ENCODE measurements around the gene ADGRD2.

ADGRD2 gene

DNA sequence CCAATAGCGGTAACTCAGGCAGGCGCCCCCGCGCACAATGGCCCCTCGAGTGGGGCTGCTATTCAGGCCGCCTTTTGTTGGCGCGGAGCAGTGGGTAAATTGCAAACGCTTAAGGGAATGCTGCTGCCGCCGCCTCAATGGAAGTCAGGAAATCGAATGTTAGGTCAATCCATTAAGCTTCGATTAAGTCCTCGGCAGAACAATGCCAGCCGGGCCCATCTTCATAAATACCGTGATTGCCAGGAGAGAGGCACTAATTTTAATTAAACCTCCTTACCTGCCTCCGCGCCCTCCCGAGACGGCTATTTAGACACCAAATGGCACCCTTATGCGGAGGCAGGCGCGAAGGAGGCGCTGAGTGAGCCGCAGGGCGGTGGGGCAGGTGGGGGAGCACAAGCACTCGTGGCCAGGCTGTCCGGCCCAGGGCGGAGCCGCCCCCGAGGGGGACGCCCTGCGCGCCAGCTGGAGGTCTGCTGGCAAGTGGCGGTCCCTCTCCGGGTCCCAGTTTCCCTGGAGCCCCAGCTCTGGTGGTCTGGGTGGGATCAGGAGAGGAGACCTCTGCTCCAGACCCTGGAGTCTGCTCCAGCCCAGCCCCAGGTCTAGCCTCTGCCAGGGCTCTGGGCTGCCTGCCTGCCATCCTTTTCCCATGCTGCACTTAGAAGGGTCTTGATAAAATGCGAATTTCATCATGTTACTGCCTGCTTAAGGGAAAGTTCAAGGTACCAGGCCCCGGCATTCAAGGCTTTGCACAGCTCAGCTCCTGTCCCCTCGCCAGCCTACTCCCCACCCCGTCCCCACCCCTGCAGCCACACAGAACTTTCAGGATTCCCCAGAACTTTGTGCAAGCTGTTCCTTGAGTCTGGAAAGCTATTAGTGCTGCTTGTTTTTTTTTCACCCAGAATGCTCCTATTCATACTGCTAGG is 37.3 kb downstream of the ADGRD2 start:
- CTCF ChIA-PET, result no interaction called here
- H3K27me3 Mint-ChIP-seq, result peaks cover 18% of the 10 kb centered on the region
- no peak for DNase-seq
- H3K4me1 Mint-ChIP-seq, result no peaks in the 10 kb centered on the region
- no peak overlapping the region for H3K4me3 Mint-ChIP-seq
- no peaks in the 10 kb centered on the region for H3K9me3 Mint-ChIP-seq
- no peaks in the 10 kb centered on the region for H3K36me3 Mint-ChIP-seq
- peak overlapping the region; percentile 52 for H3K27ac Mint-ChIP-seq

DNA sequence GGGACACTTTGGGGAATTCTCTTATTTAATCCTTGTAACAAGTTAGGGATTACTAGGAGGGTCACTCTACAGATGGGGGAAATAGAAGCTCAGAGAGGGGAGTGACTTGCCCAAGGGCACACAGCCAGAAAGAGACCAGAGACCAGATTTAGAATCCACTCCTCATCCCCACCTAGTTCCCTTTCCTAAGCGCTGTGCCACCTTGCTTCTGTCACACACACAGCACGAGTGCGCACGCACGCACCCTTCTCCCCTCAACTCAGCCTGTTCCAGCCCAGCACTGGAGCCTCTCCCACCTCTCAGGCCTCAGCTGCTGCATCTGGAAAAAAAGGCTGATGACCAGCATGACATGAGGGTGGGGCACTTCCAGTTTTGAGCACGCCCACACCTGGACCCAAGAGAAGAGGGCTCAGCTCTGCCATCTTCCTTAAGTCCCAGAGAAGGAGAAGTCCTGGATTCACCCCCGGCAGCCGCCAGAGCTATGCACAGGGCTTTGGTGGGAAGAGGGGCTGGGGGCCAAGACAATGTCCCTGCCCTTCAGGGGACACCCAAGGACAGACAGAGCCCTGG is 38.5 kb downstream of the ADGRD2 start:
- Mint-ChIP-seq H3K27ac (no peak overlapping the region), H3K4me3 (no peak overlapping the region), H3K36me3 (no peaks in the 10 kb centered on the region), H3K27me3 (peaks cover 16% of the 10 kb centered on the region), H3K4me1 (no peaks in the 10 kb centered on the region), H3K9me3 (no peaks in the 10 kb centered on the region)
- CTCF ChIA-PET, result no interaction called here
- DNase-seq, result no peak

DNA sequence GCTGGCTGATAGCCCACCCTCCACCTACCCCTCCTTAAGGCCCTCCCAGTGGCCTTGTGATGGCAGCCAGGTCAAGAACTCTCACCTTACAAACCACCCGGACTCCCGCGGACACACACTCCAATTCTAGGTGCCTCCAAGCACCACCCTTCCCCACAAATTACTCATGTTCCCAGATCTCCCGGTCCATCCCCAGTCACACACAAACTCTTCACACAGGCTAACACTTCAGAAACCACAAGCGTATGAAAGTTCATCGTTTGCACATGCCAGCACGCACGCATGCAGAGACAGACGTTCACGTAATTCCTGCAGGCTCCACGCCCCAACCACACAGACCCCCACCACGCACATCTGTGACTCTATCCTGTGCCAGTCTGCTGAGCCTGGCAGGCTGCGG is 39.0 kb downstream of the ADGRD2 start:
- Mint-ChIP-seq H3K4me3 (no peak overlapping the region), H3K27ac (no peak overlapping the region), H3K9me3 (no peaks in the 10 kb centered on the region), H3K4me1 (no peaks in the 10 kb centered on the region), H3K27me3 (peaks cover 14% of the 10 kb centered on the region), H3K36me3 (no peaks in the 10 kb centered on the region)
- CTCF ChIA-PET, result no interaction called here
- DNase-seq, result no peak

DNA sequence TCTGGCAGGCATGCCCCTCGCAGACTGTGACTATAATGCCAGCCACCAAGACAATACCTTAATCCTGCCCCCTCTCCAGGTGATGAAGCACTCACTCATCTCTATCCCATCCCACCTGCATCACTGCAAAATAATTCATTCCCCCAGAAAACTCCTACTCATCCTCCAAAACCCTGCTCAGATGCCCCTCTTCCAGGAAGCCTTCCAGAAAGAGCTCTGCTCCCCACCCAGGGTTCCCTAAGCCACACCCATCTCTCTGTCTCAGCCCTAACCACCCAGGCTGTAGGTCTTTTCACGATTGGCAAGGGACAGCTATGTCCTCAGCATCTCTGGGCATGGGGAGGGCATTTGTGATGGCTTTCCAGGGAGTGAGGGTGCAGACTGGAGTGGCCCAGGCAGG is 39.8 kb downstream of the ADGRD2 start:
- Mint-ChIP-seq H3K36me3 (no peaks in the 10 kb centered on the region), H3K27ac (no peak overlapping the region), H3K4me3 (no peak overlapping the region), H3K9me3 (no peaks in the 10 kb centered on the region), H3K27me3 (peaks cover 13% of the 10 kb centered on the region), H3K4me1 (no peaks in the 10 kb centered on the region)
- no peak for DNase-seq
- CTCF ChIA-PET, result no interaction called here

DNA sequence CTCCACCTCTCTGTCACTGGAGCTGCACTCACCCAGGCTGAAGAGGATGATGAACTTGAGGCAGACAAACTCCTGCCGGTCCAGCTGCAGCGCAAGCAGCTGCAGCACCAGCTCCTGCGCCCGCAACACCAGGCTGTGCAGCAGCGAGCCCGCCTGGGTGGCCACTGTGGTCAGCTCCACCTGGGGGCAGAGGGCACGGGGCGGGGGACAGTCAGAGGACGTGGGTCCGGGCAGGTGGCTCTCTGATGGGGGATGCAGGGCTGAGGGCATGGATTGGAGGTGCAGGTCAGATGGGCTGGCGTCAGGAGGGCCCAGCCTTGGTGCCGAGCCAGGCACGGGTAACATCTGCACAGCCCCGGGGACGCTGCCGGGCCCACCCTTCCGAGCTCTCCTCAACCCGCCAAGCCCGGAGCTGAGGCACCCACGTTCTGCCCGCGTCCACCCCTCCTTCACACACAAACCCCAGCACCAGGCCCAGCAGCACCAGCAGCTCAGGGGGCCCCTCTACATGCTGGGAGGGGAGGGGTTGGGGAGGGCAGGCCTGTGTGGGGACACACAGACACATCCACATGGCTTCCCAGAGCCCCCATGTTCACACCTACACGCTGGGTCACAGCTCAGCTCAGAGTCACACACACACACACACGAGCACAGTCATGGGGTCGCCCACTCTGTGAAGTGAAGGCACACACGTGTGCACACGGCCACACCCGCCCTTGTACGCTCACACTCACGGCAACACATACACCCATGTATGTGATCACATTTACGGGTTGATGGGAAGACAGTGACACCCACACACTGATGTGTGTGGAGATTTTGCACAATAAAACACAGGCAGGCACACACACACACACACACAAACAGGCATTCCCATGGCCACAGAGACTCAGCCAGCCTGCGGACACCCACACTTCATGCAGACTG is 41.1 kb downstream of the ADGRD2 start:
- Mint-ChIP-seq H3K27ac (no peak overlapping the region), H3K9me3 (no peaks in the 10 kb centered on the region), H3K36me3 (no peaks in the 10 kb centered on the region), H3K4me3 (no peak overlapping the region), H3K27me3 (peaks cover 7% of the 10 kb centered on the region), H3K4me1 (peaks cover 10% of the 10 kb centered on the region)
- CTCF ChIA-PET, result no interaction called here
- no peak for DNase-seq

DNA sequence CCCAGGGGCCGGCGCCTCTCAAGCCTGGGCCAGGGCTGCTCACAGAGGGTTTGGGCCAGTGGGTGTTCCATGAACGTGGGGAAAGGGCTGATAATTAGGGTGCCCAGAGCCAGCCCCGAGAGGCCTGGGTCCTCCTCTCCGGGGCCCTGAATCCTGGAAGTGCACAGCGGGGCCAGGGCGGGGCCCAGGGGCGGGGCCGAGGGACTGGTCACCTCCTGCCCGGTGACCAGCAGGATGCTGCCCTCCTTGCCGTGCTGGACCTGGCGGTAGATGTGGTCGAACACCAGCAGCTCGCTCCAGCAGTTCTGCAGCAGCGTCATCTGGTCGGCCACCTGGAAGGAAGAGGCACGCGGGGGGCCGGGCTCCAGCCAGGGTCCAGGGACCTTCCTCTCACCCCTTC is 42.6 kb downstream of the ADGRD2 start:
- no peaks in the 10 kb centered on the region for H3K9me3 Mint-ChIP-seq
- H3K4me1 Mint-ChIP-seq, result peaks cover 16% of the 10 kb centered on the region
- H3K27ac Mint-ChIP-seq, result no peak overlapping the region
- CTCF ChIA-PET, result no interaction called here
- DNase-seq, result no peak
- H3K27me3 Mint-ChIP-seq, result peaks cover 7% of the 10 kb centered on the region
- H3K4me3 Mint-ChIP-seq, result no peak overlapping the region
- no peaks in the 10 kb centered on the region for H3K36me3 Mint-ChIP-seq

DNA sequence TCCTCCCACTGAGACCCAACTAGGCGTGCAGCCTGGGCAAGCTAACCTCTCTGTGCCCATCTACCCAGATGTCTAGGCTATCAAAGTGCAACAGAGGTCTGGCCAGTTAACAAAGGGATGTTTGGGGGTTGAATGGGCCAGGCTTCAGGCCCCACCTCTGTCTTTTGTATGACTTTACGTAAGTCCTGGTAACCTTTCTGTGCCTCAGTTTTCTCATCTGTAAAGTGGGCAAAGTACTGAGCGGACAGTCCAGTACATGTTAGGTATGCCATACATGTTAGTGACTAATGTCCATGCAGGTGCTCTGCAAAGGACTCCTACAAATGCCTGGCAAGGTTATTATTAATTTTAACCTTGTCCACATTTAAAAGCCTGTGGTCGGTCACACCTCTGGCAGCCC is 43.0 kb downstream of the ADGRD2 start:
- CTCF ChIA-PET, result no interaction called here
- H3K9me3 Mint-ChIP-seq, result no peaks in the 10 kb centered on the region

DNA sequence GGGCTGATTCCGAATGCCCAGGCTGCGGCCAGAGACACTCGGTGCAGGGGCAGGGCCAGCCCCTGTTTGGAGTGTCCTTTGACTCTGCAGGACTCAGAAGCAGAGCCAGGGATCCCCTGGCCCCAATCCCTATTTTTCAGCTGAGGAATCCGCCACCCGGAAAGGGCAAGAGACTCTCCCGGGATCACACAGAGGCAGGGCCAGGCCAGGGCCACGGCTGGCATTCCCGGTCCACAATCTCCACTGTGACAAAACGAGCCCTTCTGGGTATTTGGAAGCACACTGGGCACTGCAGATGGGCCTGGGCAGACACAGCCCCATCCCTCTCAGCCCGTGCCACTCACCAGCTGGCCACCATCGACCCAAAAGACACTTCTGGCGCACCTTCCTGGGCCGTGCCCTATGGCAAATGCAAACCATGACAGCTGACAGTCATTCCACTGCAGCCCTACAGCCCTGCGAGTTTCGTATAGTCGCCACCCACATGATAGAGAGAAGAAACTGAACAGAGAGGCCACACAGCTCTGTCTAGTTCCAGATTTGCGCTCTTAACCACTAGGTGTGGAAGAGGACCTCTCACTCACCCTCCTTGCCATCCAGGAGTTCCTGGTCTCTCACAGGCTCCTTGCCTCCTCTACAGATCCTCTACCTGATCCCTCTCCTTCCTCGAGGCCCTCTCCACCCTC is 43.7 kb downstream of the ADGRD2 start:
- no peaks in the 10 kb centered on the region for H3K36me3 Mint-ChIP-seq
- no peak overlapping the region for H3K4me3 Mint-ChIP-seq
- peaks cover 16% of the 10 kb centered on the region for H3K4me1 Mint-ChIP-seq
- CTCF ChIA-PET, result no interaction called here
- no peak for DNase-seq
- no peaks in the 10 kb centered on the region for H3K9me3 Mint-ChIP-seq
- no peak overlapping the region for H3K27ac Mint-ChIP-seq
- H3K27me3 Mint-ChIP-seq, result peaks cover 3% of the 10 kb centered on the region

More for the DNA sequence above, 43.0 kb downstream of the ADGRD2 start:
- no peak overlapping the region for H3K27ac Mint-ChIP-seq
- H3K4me3 Mint-ChIP-seq, result no peak overlapping the region
- peaks cover 5% of the 10 kb centered on the region for H3K27me3 Mint-ChIP-seq
- H3K4me1 Mint-ChIP-seq, result peaks cover 16% of the 10 kb centered on the region
- DNase-seq, result no peak
- no peaks in the 10 kb centered on the region for H3K36me3 Mint-ChIP-seq

DNA sequence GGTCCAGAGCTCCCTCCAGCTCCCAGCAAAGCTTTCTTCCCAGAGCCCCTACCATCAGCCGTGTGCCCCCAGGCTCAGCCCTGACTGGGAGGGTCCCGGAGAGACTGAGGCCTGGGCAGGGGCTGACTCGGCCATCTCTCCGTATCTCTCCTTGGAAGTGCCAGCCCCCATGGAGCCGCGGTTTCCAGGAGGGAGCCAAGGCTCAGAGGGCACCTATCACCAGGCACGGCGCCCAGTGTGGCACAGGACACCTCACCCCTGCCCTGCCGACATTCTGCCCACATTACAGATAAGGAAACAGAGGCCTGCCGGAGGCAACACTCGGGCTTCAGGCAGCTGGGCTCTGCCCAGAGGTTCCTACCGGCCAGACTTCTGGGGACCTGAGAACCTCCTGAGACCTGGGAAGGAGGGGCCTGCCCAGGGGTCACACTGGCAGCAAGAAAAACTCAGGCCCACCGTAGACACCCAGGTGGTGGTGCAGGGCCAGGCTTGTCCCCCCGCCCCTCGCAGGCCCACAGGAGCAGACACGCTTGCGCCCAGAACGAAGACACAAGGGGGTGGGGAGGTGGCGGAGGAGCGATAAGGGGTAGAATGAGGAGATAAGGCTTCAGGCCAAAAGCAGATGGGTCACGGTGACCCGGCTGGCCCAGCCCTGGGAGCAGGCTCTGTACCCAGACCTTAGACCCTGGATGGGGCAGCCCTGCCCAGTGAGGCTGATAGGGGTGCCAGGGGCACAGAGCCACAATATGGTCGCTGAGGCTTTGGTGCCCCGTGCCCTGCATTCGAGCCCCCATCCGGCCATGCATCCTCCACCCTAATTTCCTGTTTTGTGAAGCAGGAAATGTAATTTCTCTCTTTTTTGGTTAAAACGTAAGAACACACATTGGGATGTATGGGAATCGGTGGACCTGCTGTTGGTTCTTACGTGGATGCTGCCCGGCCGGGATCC is 45.1 kb downstream of the ADGRD2 start:
- DNase-seq, result peak; percentile 32
- Mint-ChIP-seq H3K36me3 (no peaks in the 10 kb centered on the region), H3K9me3 (no peaks in the 10 kb centered on the region), H3K4me1 (peaks cover 16% of the 10 kb centered on the region), H3K27me3 (peaks cover 3% of the 10 kb centered on the region), H3K4me3 (peak overlapping the region; percentile 13), H3K27ac (peak overlapping the region; percentile 84)
- CTCF ChIA-PET, result no interaction called here

DNA sequence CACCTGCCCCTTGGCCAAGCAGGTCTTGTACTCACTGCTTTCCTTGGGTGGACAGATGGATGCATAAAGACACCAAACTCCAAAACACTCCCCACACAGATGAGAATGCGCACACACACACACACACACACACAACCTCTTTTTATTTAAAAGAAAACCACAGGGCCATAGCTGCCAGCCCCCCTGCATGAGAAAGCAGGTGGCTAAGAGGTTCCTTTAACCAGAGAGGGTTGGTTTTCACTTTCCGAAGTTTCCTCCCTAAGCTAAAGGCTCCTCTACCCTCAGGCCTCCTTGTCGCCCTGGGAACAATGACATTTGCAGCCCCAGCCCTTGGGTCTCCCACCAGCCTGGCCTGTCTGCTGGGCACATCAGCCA is 45.8 kb downstream of the ADGRD2 start:
- H3K9me3 Mint-ChIP-seq, result no peaks in the 10 kb centered on the region
- peaks cover 16% of the 10 kb centered on the region for H3K4me1 Mint-ChIP-seq
- DNase-seq, result no peak
- H3K4me3 Mint-ChIP-seq, result peak overlapping the region; percentile 13
- CTCF ChIA-PET, result no interaction called here
- no peaks in the 10 kb centered on the region for H3K36me3 Mint-ChIP-seq
- peak overlapping the region; percentile 84 for H3K27ac Mint-ChIP-seq
- H3K27me3 Mint-ChIP-seq, result peaks cover 9% of the 10 kb centered on the region

DNA sequence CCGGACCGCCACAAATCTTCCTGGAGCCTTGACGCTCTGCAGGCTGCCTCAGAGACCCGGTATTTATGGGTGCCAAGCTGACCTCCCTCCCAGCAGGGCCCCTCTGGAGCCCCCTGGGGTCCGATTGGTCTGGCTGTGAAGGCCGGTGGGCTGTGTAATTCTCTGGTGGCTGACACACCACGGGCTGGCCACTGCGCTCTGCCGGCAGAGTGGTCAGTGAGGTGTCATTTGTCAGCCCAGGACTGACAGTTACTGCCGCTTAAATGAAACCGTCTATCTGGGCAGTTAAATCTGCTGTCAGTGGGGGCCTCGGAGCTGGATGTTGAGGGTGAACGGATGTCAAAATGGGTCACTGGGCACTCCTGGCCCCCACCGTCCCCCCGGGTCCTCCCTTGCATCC is 46.2 kb downstream of the ADGRD2 start:
- CTCF ChIA-PET, result no interaction called here
- H3K4me1 Mint-ChIP-seq, result peaks cover 16% of the 10 kb centered on the region
- H3K27me3 Mint-ChIP-seq, result peaks cover 13% of the 10 kb centered on the region
- H3K36me3 Mint-ChIP-seq, result no peaks in the 10 kb centered on the region
- no peak for DNase-seq
- H3K9me3 Mint-ChIP-seq, result no peaks in the 10 kb centered on the region
- H3K4me3 Mint-ChIP-seq, result no peak overlapping the region
- H3K27ac Mint-ChIP-seq, result peak overlapping the region; percentile 84

DNA sequence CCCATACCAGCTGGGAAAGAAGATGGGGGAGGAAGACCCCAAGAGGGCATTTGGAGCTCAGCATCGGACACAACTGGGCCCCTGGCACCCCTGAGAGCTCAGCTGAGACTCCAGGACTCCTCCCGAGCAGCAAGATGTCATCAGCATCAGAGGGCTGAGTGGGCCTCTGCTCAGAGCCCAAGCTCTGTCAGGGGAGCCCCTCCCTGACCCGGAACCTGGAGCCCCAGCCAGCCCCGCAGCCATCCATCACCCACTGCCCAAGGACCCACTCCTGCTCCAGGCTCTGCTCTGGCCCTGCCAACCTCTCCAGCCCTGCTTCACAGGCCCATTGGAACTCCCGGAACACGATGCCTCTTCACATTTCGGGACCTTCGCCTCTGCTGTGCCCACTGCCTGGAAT is 47.2 kb downstream of the ADGRD2 start:
- no peak overlapping the region for H3K4me3 Mint-ChIP-seq
- no peak for DNase-seq
- peaks cover 16% of the 10 kb centered on the region for H3K4me1 Mint-ChIP-seq
- H3K27ac Mint-ChIP-seq, result peak overlapping the region; percentile 66
- H3K36me3 Mint-ChIP-seq, result no peaks in the 10 kb centered on the region
- no peaks in the 10 kb centered on the region for H3K9me3 Mint-ChIP-seq
- H3K27me3 Mint-ChIP-seq, result peaks cover 23% of the 10 kb centered on the region
- CTCF ChIA-PET, result no interaction called here

DNA sequence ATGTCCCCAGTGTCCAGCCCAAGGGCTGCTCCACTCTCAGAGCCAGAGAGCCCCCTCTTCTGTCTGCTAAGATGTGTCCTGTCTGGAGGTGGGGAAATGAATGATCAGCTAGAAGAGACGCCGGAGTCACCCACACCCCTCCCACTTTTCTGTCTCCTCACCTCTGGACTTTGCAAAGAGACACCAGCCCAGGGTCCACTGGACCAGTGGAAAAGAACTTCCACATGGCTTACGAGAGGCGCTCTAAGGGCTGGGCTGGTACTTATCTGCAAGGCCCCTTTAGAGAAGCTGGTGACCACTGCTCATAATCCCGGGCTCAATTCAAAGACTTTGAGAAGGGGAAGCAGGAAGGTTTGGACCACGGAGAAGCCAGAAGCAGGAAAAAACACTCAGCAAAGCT is 47.8 kb downstream of the ADGRD2 start:
- H3K9me3 Mint-ChIP-seq, result no peaks in the 10 kb centered on the region
- H3K4me1 Mint-ChIP-seq, result peaks cover 16% of the 10 kb centered on the region
- no peaks in the 10 kb centered on the region for H3K36me3 Mint-ChIP-seq
- no peak overlapping the region for H3K4me3 Mint-ChIP-seq
- CTCF ChIA-PET, result no interaction called here
- no peak overlapping the region for H3K27ac Mint-ChIP-seq
- peaks cover 26% of the 10 kb centered on the region for H3K27me3 Mint-ChIP-seq
- DNase-seq, result no peak
